Nephron progenitor cell (in vitro differentiated cells): Measurements from ENCODE around the gene NRP2.

ENCODE experiments used
- DNase-seq: peaks from one replicate; pipeline ENCODE4 v3.0.0; 2021
- H3K27ac Mint-ChIP-seq: 2 replicates; pipeline ENCODE4 v1.8.0; 2021; ENCODE audit warnings: mild to moderate bottlenecking, moderate library complexity, mixed read lengths
- H3K27me3 Mint-ChIP-seq: 2 replicates; pipeline ENCODE4 v1.8.0; 2021; ENCODE audit warnings: mild to moderate bottlenecking, low read depth, mixed read lengths; ENCODE audit not compliant: poor library complexity
- H3K36me3 Mint-ChIP-seq: 2 replicates; pipeline ENCODE4 v1.8.0; 2021; ENCODE audit warnings: low read depth, mixed read lengths
- H3K4me1 Mint-ChIP-seq: 2 replicates; pipeline ENCODE4 v1.8.0; 2021; ENCODE audit warnings: mixed read lengths
- H3K4me3 Mint-ChIP-seq: 2 replicates; pipeline ENCODE4 v1.8.0; 2021; ENCODE audit warnings: mild to moderate bottlenecking, moderate library complexity, mixed read lengths
- H3K9me3 Mint-ChIP-seq: 2 replicates; pipeline ENCODE4 v1.8.0; 2021; ENCODE audit warnings: mild to moderate bottlenecking, moderate library complexity, mixed read lengths
- CTCF ChIP-seq: fragments of 200-600 bp; sonication (generic); IDR thresholded peaks from 2 replicates; pipeline ENCODE4 v1.5.0; 2021; ENCODE audit warnings: antibody characterized with exemption

The NRP2 gene

GRCh38 chr2:205715831-205716525 lies 33.7 kb downstream of the NRP2 start:
- Mint-ChIP-seq H3K27me3 (peaks cover 2% of the 10 kb centered on the region), H3K27ac (peak overlapping the region; percentile 78), H3K36me3 (peaks cover 55% of the 10 kb centered on the region), H3K4me1 (peaks cover 75% of the 10 kb centered on the region), H3K4me3 (no peak overlapping the region), H3K9me3 (no peaks in the 10 kb centered on the region)
- DNase-seq, result no peak
- TF ChIP-seq CTCF, result no peak

- DNase-seq, result no peak
- no peaks in the 10 kb centered on the region for H3K9me3 Mint-ChIP-seq
- H3K36me3 Mint-ChIP-seq, result peaks cover 51% of the 10 kb centered on the region
- no peak overlapping the region for H3K4me3 Mint-ChIP-seq
- H3K27me3 Mint-ChIP-seq, result peaks cover 2% of the 10 kb centered on the region
- peaks cover 82% of the 10 kb centered on the region for H3K4me1 Mint-ChIP-seq
- no peak for TF ChIP-seq CTCF
- H3K27ac Mint-ChIP-seq, result no peak overlapping the region
These were observed 35.0 kb downstream of the NRP2 start for GRCh38 chr2:205717175-205717846.

GRCh38 chr2:205717999-205718398 lies 35.7 kb downstream of the NRP2 start:
- no peak overlapping the region for H3K27ac Mint-ChIP-seq
- no peaks in the 10 kb centered on the region for H3K9me3 Mint-ChIP-seq
- peaks cover 2% of the 10 kb centered on the region for H3K27me3 Mint-ChIP-seq
- no peak for DNase-seq
- peaks cover 56% of the 10 kb centered on the region for H3K36me3 Mint-ChIP-seq
- TF ChIP-seq CTCF, result no peak
- H3K4me3 Mint-ChIP-seq, result no peak overlapping the region
- H3K4me1 Mint-ChIP-seq, result peaks cover 84% of the 10 kb centered on the region

- H3K9me3 Mint-ChIP-seq, result no peaks in the 10 kb centered on the region
- H3K27me3 Mint-ChIP-seq, result peaks cover 2% of the 10 kb centered on the region
- DNase-seq, result no peak
- H3K4me1 Mint-ChIP-seq, result peaks cover 79% of the 10 kb centered on the region
- no peak for TF ChIP-seq CTCF
- H3K36me3 Mint-ChIP-seq, result peaks cover 65% of the 10 kb centered on the region
- H3K4me3 Mint-ChIP-seq, result no peak overlapping the region
- H3K27ac Mint-ChIP-seq, result no peak overlapping the region
These were observed 37.5 kb downstream of the NRP2 start for GRCh38 chr2:205719847-205720246.

GRCh38 chr2:205720451-205720902 lies 38.2 kb downstream of the NRP2 start:
- TF ChIP-seq CTCF, result no peak
- DNase-seq, result no peak
- H3K36me3 Mint-ChIP-seq, result peaks cover 68% of the 10 kb centered on the region
- H3K4me3 Mint-ChIP-seq, result no peak overlapping the region
- no peak overlapping the region for H3K27ac Mint-ChIP-seq
- H3K4me1 Mint-ChIP-seq, result peaks cover 79% of the 10 kb centered on the region
- no peaks in the 10 kb centered on the region for H3K9me3 Mint-ChIP-seq
- H3K27me3 Mint-ChIP-seq, result peaks cover 2% of the 10 kb centered on the region

GRCh38 chr2:205721057-205721449 lies 38.8 kb downstream of the NRP2 start:
- Mint-ChIP-seq H3K4me1 (peaks cover 79% of the 10 kb centered on the region), H3K27me3 (peaks cover under 1% of the 10 kb centered on the region), H3K36me3 (peaks cover 68% of the 10 kb centered on the region), H3K9me3 (no peaks in the 10 kb centered on the region), H3K27ac (no peak overlapping the region), H3K4me3 (no peak overlapping the region)
- TF ChIP-seq CTCF, result no peak
- no peak for DNase-seq
